H1 (cell line): ENCODE results near the gene ELMOD1. TPM values are rescaled to one million over a fixed set of nuclear protein-coding genes. Genes with fewer than 3 reads are reported as not detected.

ENCODE experiments used
- CTCF ChIA-PET: fragments of 300-600 bp; sonication (Branson Sonifier 250); formaldehyde crosslinking; loops from one replicate; lab custom pipeline; 2021; ENCODE audit not compliant: partially characterized antibody; lab: Charles Lee
- POLR2A ChIA-PET: fragments of 300-600 bp; sonication (Branson Sonifier 250); formaldehyde crosslinking; loops from one replicate; lab custom pipeline; 2021; ENCODE audit warnings: inconsistent platforms; ENCODE audit not compliant: partially characterized antibody; lab: Charles Lee
- DNase-seq, 2 experiments: peaks; one replicate each; pipeline versions ENCODE4 v3.0.0 to v3.0.0-alpha.2; 2010 to 2022; ENCODE audit warnings: low spot score in 2 of 2, low read depth in 1 of 2, mixed read lengths in 1 of 2
- FAIRE-seq: peaks from 2 replicates; lab custom pipeline; 2011; peaks lifted over from hg19 to GRCh38; lab: Jason Lieb, UNC
- H2AFZ ChIP-seq: 2 replicates; pipeline ENCODE4 v1.8.1; 2012; ENCODE audit warnings: low read length, inconsistent platforms
- H2AK5ac ChIP-seq: 2 replicates; pipeline ENCODE4 v1.6.1; 2013; ENCODE audit warnings: low read depth, low read length
- H2BK120ac ChIP-seq: replicated peaks from 2 replicates; pipeline ENCODE3; 2013; ENCODE audit warnings: low read depth, low read length, inconsistent platforms
- H2BK12ac ChIP-seq: 2 replicates; pipeline ENCODE4 v1.6.1; 2013; ENCODE audit warnings: low read depth, low read length
- H2BK15ac ChIP-seq: 2 replicates; pipeline ENCODE4 v1.6.1; 2013; ENCODE audit warnings: low read length
- H2BK20ac ChIP-seq: 2 replicates; pipeline ENCODE4 v1.6.1; 2013; ENCODE audit warnings: low read length
- H2BK5ac ChIP-seq: 2 replicates; pipeline ENCODE4 v1.6.1; 2013; ENCODE audit warnings: low read depth, low read length
- H3K14ac ChIP-seq: 2 replicates; pipeline ENCODE4 v1.6.1; 2013; ENCODE audit warnings: inconsistent platforms; ENCODE audit not compliant: insufficient read length
- H3K18ac ChIP-seq: 2 replicates; pipeline ENCODE4 v1.6.1; 2013; ENCODE audit warnings: low read length; ENCODE audit errors: extremely low read depth
- H3K23ac ChIP-seq: 2 replicates; pipeline ENCODE4 v1.6.1; 2013; ENCODE audit warnings: inconsistent platforms; ENCODE audit not compliant: insufficient read length
- H3K23me2 ChIP-seq: 2 replicates; pipeline ENCODE4 v1.6.1; 2013; ENCODE audit warnings: low read depth, low read length
- H3K27ac ChIP-seq: 2 replicates; pipeline ENCODE4 v1.6.1; 2011; ENCODE audit warnings: low read depth, low read length, inconsistent platforms
- H3K27me3 ChIP-seq, 4 experiments: replicated peaks in 1 of 4; 1 replicate in 1 of 4; 2 replicates in 3 of 4; pipeline versions ENCODE4 v1.6.1 to v1.8.1; 2011 to 2013; ENCODE audit warnings: low read length in 3 of 4, mild to moderate bottlenecking in 3 of 4, inconsistent platforms in 2 of 4, mixed read lengths in 2 of 4, moderate library complexity in 1 of 4; ENCODE audit not compliant: control insufficient read depth in 3 of 4, insufficient read depth in 3 of 4; ENCODE audit errors: extremely low read depth in 1 of 4
- H3K36me3 ChIP-seq, 4 experiments: 2 replicates each; pipeline versions ENCODE4 v1.6.1 to v1.8.1; 2011 to 2013; ENCODE audit warnings: mild to moderate bottlenecking in 4 of 4, low read length in 3 of 4, moderate library complexity in 2 of 4, control low read depth in 1 of 4, inconsistent platforms in 1 of 4; ENCODE audit not compliant: insufficient read depth in 4 of 4, control insufficient read depth in 2 of 4
- H3K4ac ChIP-seq: replicated peaks from 2 replicates; pipeline ENCODE3; 2013; ENCODE audit warnings: low read length, low read depth, mixed read lengths, inconsistent platforms; ENCODE audit not compliant: insufficient read length
- H3K4me1 ChIP-seq, 4 experiments: replicated peaks in 1 of 4; 1 replicate in 1 of 4; 2 replicates in 3 of 4; pipeline versions ENCODE4 v1.6.1 to v1.8.1; 2011 to 2013; ENCODE audit warnings: low read length in 3 of 4, inconsistent platforms in 2 of 4, mixed read lengths in 1 of 4; ENCODE audit not compliant: insufficient read depth in 4 of 4, control insufficient read depth in 3 of 4
- H3K4me2 ChIP-seq, 2 experiments: 2 replicates each; pipeline versions ENCODE4 v1.6.1 to v1.8.1; 2011 to 2013; ENCODE audit warnings: low read depth in 2 of 2, low read length in 2 of 2, control low read depth in 1 of 2, inconsistent platforms in 1 of 2, mild to moderate bottlenecking in 1 of 2; ENCODE audit not compliant: insufficient read depth in 1 of 2
- H3K4me3 ChIP-seq, 4 experiments: fragments of 200-600, 300-600 bp in 1 of 4; sonication (generic), shearing (Covaris generic), sonication (Bioruptor Twin) in 1 of 4; 2 replicates each; pipeline versions ENCODE4 v1.5.1 to v1.8.1; 2011 to 2016; ENCODE audit warnings: low read length in 4 of 4, low read depth in 3 of 4, control low read depth in 2 of 4, inconsistent platforms in 2 of 4, mild to moderate bottlenecking in 2 of 4, mixed read lengths in 1 of 4, moderate library complexity in 1 of 4; ENCODE audit not compliant: insufficient read depth in 2 of 4; ENCODE audit errors: extremely low read depth in 1 of 4
- H3K56ac ChIP-seq: replicated peaks from 2 replicates; pipeline ENCODE3; 2013; ENCODE audit warnings: low read depth, mild to moderate bottlenecking, mixed read lengths, low read length, inconsistent platforms; ENCODE audit not compliant: insufficient read length
- H3K79me1 ChIP-seq: 2 replicates; pipeline ENCODE4 v1.6.1; 2013; ENCODE audit warnings: low read depth, low read length, control low read depth
- H3K79me2 ChIP-seq, 2 experiments: 2 replicates each; pipeline versions ENCODE4 v1.6.1 to v1.8.1; 2012 to 2013; ENCODE audit warnings: low read length in 2 of 2, mild to moderate bottlenecking in 2 of 2, inconsistent platforms in 1 of 2; ENCODE audit not compliant: insufficient read depth in 2 of 2, control insufficient read depth in 1 of 2
- H3K9ac ChIP-seq, 4 experiments: replicated peaks in 1 of 4; 1 replicate in 1 of 4; 2 replicates in 3 of 4; pipeline versions ENCODE4 v1.6.1 to v1.8.1; 2011 to 2013; ENCODE audit warnings: low read depth in 3 of 4, low read length in 3 of 4, control low read depth in 2 of 4, mild to moderate bottlenecking in 2 of 4, moderate library complexity in 2 of 4, inconsistent platforms in 1 of 4; ENCODE audit errors: extremely low read depth in 1 of 4
- H3K9me3 ChIP-seq, 2 experiments: 2 replicates each; pipeline versions ENCODE4 v1.6.1 to v1.8.1; 2012 to 2013; ENCODE audit warnings: mild to moderate bottlenecking in 2 of 2, moderate library complexity in 2 of 2, control low read depth in 1 of 2, inconsistent platforms in 1 of 2, low read depth in 1 of 2, low read length in 1 of 2, mixed read lengths in 1 of 2; ENCODE audit not compliant: insufficient read depth in 2 of 2
- H4K20me1 ChIP-seq, 2 experiments: replicated peaks in 1 of 2; 2 replicates each; pipeline versions ENCODE3 to v1.8.1; 2011 to 2013; ENCODE audit warnings: inconsistent platforms in 2 of 2, low read length in 2 of 2, mild to moderate bottlenecking in 1 of 2; ENCODE audit not compliant: insufficient read depth in 2 of 2, control insufficient read depth in 1 of 2
- H4K5ac ChIP-seq: 2 replicates; pipeline ENCODE4 v1.6.1; 2013; ENCODE audit warnings: low read length, low read depth, mixed read lengths, inconsistent platforms; ENCODE audit not compliant: insufficient read length
- H4K8ac ChIP-seq: 2 replicates; pipeline ENCODE4 v1.8.0; 2013; ENCODE audit warnings: mild to moderate bottlenecking, moderate library complexity, low read length, inconsistent platforms; ENCODE audit not compliant: insufficient read depth; ENCODE audit errors: extremely low read depth
- H4K91ac ChIP-seq: replicated peaks from 2 replicates; pipeline ENCODE3; 2013; ENCODE audit warnings: low read length, mixed read lengths, inconsistent platforms; ENCODE audit not compliant: insufficient read length
- BRCA1 ChIP-seq: IDR thresholded peaks from 2 replicates; pipeline ENCODE4 v1.6.1; 2012; ENCODE audit warnings: low read depth, low read length, improper control_type of control experiment
- CBX5 ChIP-seq: fragments of 300-800, 300-1000 bp; sonication (generic); IDR thresholded peaks from 2 replicates; pipeline ENCODE4 v1.7.1; 2016; ENCODE audit warnings: antibody characterized with exemption, low read length, low read depth
- CBX8 ChIP-seq: fragments of 300-800, 300-1000 bp; sonication (generic); IDR thresholded peaks from 2 replicates; pipeline ENCODE4 v1.7.1; 2016; ENCODE audit warnings: low read depth, low read length, borderline replicate concordance
- CHD2 ChIP-seq: IDR thresholded peaks from 2 replicates; pipeline ENCODE4 v1.6.1; 2012; ENCODE audit warnings: low read length, improper control_type of control experiment
- EZH2 ChIP-seq: fragments of 200-600 bp; sonication (generic); IDR thresholded peaks from 2 replicates; pipeline ENCODE4 v1.7.1; 2012; ENCODE audit warnings: low read depth, mild to moderate bottlenecking, moderate library complexity, low read length, inconsistent platforms; ENCODE audit not compliant: severe bottlenecking
- FOSL1 ChIP-seq: IDR thresholded peaks from 2 replicates; pipeline ENCODE4 v1.6.1; 2011; ENCODE audit warnings: mild to moderate bottlenecking, low read depth, low read length, moderate library complexity; ENCODE audit not compliant: insufficient read depth
- KDM5A ChIP-seq: fragments of 200-600 bp; IDR thresholded peaks from 2 replicates; pipeline ENCODE4 v1.7.1; 2012; ENCODE audit warnings: mild to moderate bottlenecking, low read length, inconsistent platforms, mixed read lengths
- POLR2AphosphoS5 ChIP-seq: IDR thresholded peaks from 2 replicates; pipeline ENCODE4 v1.6.1; 2011; ENCODE audit warnings: low read depth, low read length
- RNF2 ChIP-seq: fragments of 200-900, 300-1000 bp; sonication (generic); IDR thresholded peaks from 2 replicates; pipeline ENCODE4 v1.7.1; 2016; ENCODE audit warnings: borderline replicate concordance, low read depth, mild to moderate bottlenecking, antibody characterized with exemption, low read length; ENCODE audit not compliant: poor library complexity, severe bottlenecking; ENCODE audit errors: missing control alignments
- RXRA ChIP-seq: IDR thresholded peaks from 2 replicates; pipeline ENCODE4 v1.6.1; 2011; ENCODE audit warnings: low read depth, mild to moderate bottlenecking, low read length, moderate library complexity; ENCODE audit not compliant: insufficient read depth
- SIX5 ChIP-seq: IDR thresholded peaks from 2 replicates; pipeline ENCODE4 v1.6.1; 2011; ENCODE audit warnings: mild to moderate bottlenecking, low read depth, low read length
- TAF1 ChIP-seq: IDR thresholded peaks from 2 replicates; pipeline ENCODE4 v1.6.1; 2011; ENCODE audit warnings: mild to moderate bottlenecking, low read depth, low read length
- WGBS, 2 experiments: shearing (Covaris generic) in 1 of 2; methylation state at CpG; one replicate each; pipeline versions ENCODE4 v1.1.6 to v1.1.7; 2013 to 2015; ENCODE audit warnings: low lambda C conversion rate in 2 of 2, mixed read lengths in 2 of 2, inconsistent platforms in 1 of 2, low coverage in 1 of 2, missing lambda C conversion rate in 1 of 2; ENCODE audit not compliant: insufficient replicate concordance in 2 of 2, insufficient coverage in 1 of 2, insufficient read length in 1 of 2; ENCODE audit errors: extremely low coverage in 1 of 2, missing lambda C conversion rate in 1 of 2; 5-methylcytosine and 5-hydroxymethylcytosine counted together
- polyA plus RNA-seq, 7 experiments: library from polyadenylated mRNA; depleted of rRNA in 3 of 7; stranded (reverse) in 5 of 7; unstranded in 2 of 7; fragments of >200 nt in 5 of 7; fragments of 200-250 nt in 2 of 7; gene quantifications; 1 replicate in 5 of 7; 2 replicates in 1 of 7; 4 replicates in 1 of 7; pipeline versions ENCODE4 v1.2.1 to v1.2.3, GENCODE V29; 2011 to 2013; ENCODE audit warnings: missing spikeins in 2 of 7, mixed read lengths in 2 of 7
- total RNA-seq: library from RNA; stranded (reverse); fragmentation: NEBNext Ultra II Directional; extraction: Animal tissue kit (Norgen Biotek cat#: 25700); gene quantifications from 2 replicates; pipeline ENCODE4 v1.2.1, GENCODE V29; 2021

ELMOD1 gene
- total and polyA plus RNA-seq, 2 of the 8 experiments (the other 6 are each of a cell fraction or from before 2014, with no cell fraction given) = 0.47 to 1.6 TPM

GRCh38 chr11:107550304-107550703 is 40.6 kb upstream of the ELMOD1 start:
- no peak overlapping the region for H4K91ac ChIP-seq
- no peak overlapping the region for H3K56ac ChIP-seq
- H3K4me1 ChIP-seq = no peaks in the 10 kb centered on the region
- H4K5ac ChIP-seq = no peak overlapping the region
- no peak overlapping the region for H3K27ac ChIP-seq
- no peak overlapping the region for H2BK12ac ChIP-seq
- peaks cover 0 to 19% (median 2%) of the 10 kb centered on the region in 4 experiments; a peak in 4 of 8 replicates for H3K36me3 ChIP-seq
- H3K79me1 ChIP-seq = no peaks in the 10 kb centered on the region
- no peaks in the 10 kb centered on the region for H3K9me3 ChIP-seq
- no peaks in the 10 kb centered on the region for H3K79me2 ChIP-seq
- ChIA-PET POLR2A (no interaction called here), CTCF (interaction anchor here (0.7 to 7.0 kb wide), 18 partner anchors 9 to 227 kb away, joined by 3 to 66 read pairs (median 4); no protein-coding TSS in a partner anchor)
- H3K4ac ChIP-seq = no peak overlapping the region
- no peaks in the 10 kb centered on the region for H4K20me1 ChIP-seq
- no peak overlapping the region for H2BK120ac ChIP-seq
- no peak overlapping the region for H3K14ac ChIP-seq
- H3K27me3 ChIP-seq = no peaks in the 10 kb centered on the region
- no peak overlapping the region for H2AK5ac ChIP-seq
- no peak overlapping the region for H2BK15ac ChIP-seq
- H3K18ac ChIP-seq = no peak overlapping the region
- no peak overlapping the region for H2BK5ac ChIP-seq
- H2AFZ ChIP-seq = no peak overlapping the region
- no peak overlapping the region for H3K4me2 ChIP-seq
- DNase-seq (no peak), FAIRE-seq (no peak)
- no peak overlapping the region for H4K8ac ChIP-seq
- no peak overlapping the region for H3K9ac ChIP-seq
- 89% methylated on average over 4 of the region's 4 CpGs; no CpG with 5 or more reads in 1 of the 2 experiments for WGBS, 2 experiments
- no peak overlapping the region for H3K4me3 ChIP-seq
- no peak overlapping the region for H2BK20ac ChIP-seq
- H3K23ac ChIP-seq = no peak overlapping the region
- H3K23me2 ChIP-seq = no peaks in the 10 kb centered on the region
- no peak for TF ChIP-seq BRCA1
- no peak for TF ChIP-seq FOSL1
- no peak for TF ChIP-seq CBX5
- TF ChIP-seq POLR2AphosphoS5 = no peak
- TF ChIP-seq RXRA = no peak
- TF ChIP-seq KDM5A = no peak
- TF ChIP-seq EZH2 = no peak
- no peak for TF ChIP-seq CHD2
- TF ChIP-seq SIX5 = no peak
- no peak for TF ChIP-seq RNF2
- no peak for TF ChIP-seq CBX8
- TF ChIP-seq TAF1 = no peak
